Body of pancreas (tissue), 4 donors: Measurements from ENCODE around the gene MKRN3. TPM values are rescaled to one million over a fixed set of nuclear protein-coding genes. Genes with fewer than 3 reads are reported as not detected.
A peak's percentile ranks its signal among the peaks of the same experiment; 100 is the strongest.

ENCODE experiments used
- ATAC-seq: fragments of 150-250 bp; one replicate; pipeline ENCODE4 v1.9.1; 2016
- DNase-seq, 4 donors: peaks; one replicate each; pipeline ENCODE4 v3.0.0-alpha.2; 2019
- H3K27ac ChIP-seq, 4 donors: fragments of 200-600 bp; sonication (generic); 1 replicate in 3 of 4; 2 replicates in 1 of 4; pipeline versions ENCODE4 v1.5.1 to v1.6.1; 2016 to 2019; ENCODE audit warnings: mild to moderate bottlenecking in 1 of 4, mixed read lengths in 1 of 4, moderate library complexity in 1 of 4
- H3K27me3 ChIP-seq, 2 donors: fragments of 200-600 bp; sonication (generic); one replicate each; pipeline ENCODE4 v1.6.0; 2016; ENCODE audit warnings: mild to moderate bottlenecking in 1 of 2
- H3K36me3 ChIP-seq, 2 donors: fragments of 200-600 bp; sonication (generic); replicated peaks in 1 of 2; 2 replicates each; pipeline ENCODE4 v1.5.1; 2016; ENCODE audit warnings: low read depth in 2 of 2; ENCODE audit not compliant: insufficient read depth in 1 of 2
- H3K4me1 ChIP-seq: fragments of 200-600 bp; sonication (generic); one replicate; pipeline ENCODE4 v1.6.0; 2016
- H3K4me3 ChIP-seq, 2 donors: fragments of 200-600 bp; sonication (generic); 1 replicate in 1 of 2; 2 replicates in 1 of 2; pipeline ENCODE4 v1.5.1; 2016 to 2019
- H3K9me3 ChIP-seq, 3 donors: fragments of 200-600 bp; sonication (generic); 1 replicate in 2 of 3; 2 replicates in 1 of 3; pipeline ENCODE4 v1.5.1; 2016
- POLR2A ChIP-seq, 3 donors: fragments of 450-650 bp; IDR thresholded peaks; one replicate each; pipeline ENCODE4 v1.6.1; 2016; ENCODE audit warnings: antibody characterized with exemption in 3 of 3, mild to moderate bottlenecking in 2 of 3
- WGBS, 2 donors: methylation state at CpG; one replicate each; pipeline ENCODE4 v1.1.5; 2017; 5-methylcytosine and 5-hydroxymethylcytosine counted together
- intact Hi-C: fragments of 100-400 bp; cut with DNase I; formaldehyde crosslinking; loops from one replicate; pipeline ENCODE4 v1.15.1; 2023
- total RNA-seq, 2 donors: library from RNA; depleted of rRNA; stranded (reverse); fragments of >200 nt; gene quantifications; one replicate each; pipeline ENCODE4 v1.1.0, GENCODE V29; 2016
- TF ChIP-seq, protein P1 (sequence below), 7 experiments: fragments of 450-650 bp in 4 of 7; fragments of 200-600 bp in 3 of 7; sonication (generic) in 3 of 7; IDR thresholded peaks; one replicate each; pipeline ENCODE4 v1.5.1; 2016 to 2019; ENCODE audit warnings: antibody characterized with exemption in 7 of 7

Gene MKRN3
- total RNA-seq, 2 donors from 2014 or later = 0.26 TPM; not detected in 1

DNA sequence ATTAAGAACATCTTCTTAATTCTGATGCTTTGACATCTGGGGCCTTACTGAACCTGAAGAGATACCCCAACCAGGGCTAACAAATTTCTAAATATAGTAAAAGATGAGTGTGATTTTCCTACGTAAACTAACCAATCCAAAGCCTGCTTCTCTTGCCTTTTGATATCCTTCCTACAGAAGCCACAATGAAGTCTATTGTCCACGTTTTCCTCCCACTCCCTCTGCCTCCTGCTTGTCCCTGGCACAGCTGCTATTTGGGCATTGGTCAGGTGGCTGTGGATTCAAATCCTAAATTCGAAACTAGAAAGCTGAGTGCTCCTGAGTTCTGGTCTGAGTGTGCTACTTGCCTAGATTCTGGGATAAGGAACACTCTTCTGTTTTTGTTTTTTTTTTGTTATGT is 17.4 kb upstream of the MKRN3 start:
- H3K9me3 ChIP-seq = no peaks in the 10 kb centered on the region
- TF ChIP-seq, protein P1, sequence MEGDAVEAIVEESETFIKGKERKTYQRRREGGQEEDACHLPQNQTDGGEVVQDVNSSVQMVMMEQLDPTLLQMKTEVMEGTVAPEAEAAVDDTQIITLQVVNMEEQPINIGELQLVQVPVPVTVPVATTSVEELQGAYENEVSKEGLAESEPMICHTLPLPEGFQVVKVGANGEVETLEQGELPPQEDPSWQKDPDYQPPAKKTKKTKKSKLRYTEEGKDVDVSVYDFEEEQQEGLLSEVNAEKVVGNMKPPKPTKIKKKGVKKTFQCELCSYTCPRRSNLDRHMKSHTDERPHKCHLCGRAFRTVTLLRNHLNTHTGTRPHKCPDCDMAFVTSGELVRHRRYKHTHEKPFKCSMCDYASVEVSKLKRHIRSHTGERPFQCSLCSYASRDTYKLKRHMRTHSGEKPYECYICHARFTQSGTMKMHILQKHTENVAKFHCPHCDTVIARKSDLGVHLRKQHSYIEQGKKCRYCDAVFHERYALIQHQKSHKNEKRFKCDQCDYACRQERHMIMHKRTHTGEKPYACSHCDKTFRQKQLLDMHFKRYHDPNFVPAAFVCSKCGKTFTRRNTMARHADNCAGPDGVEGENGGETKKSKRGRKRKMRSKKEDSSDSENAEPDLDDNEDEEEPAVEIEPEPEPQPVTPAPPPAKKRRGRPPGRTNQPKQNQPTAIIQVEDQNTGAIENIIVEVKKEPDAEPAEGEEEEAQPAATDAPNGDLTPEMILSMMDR (IDR thresholded peaks at IDR 0.05) = no peak
- no peak for TF ChIP-seq POLR2A (IDR thresholded peaks at IDR 0.05)
- WGBS, 2 donors = 60 to 62% methylated on average over 3 of the region's 3 CpGs
- H3K27me3 ChIP-seq = no peaks in the 10 kb centered on the region
- no peaks in the 10 kb centered on the region for H3K4me1 ChIP-seq
- intact Hi-C loops = no loop called here
- H3K4me3 ChIP-seq = no peak overlapping the region
- H3K27ac ChIP-seq = no peak overlapping the region
- DNase-seq (no peak), ATAC-seq (no peak)
- no peaks in the 10 kb centered on the region for H3K36me3 ChIP-seq

DNA sequence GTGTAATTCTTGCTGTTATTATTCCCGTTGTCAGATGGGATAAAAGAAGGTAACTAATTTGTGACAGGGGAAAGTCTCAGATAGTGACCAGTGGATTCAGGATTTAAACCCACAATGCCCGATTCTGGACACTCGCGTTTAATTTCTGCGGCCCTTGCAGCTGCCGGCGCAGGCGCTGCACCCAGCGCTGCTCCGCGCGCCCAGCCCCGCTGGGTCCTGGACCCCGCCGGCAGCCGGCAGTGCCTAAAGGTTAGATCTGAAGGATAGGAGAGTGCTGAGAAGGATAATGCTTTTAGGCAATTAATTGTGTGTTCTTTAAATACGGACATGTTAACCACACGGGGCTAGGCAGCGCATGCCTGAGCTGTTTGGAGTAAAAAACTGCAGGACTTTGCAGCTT is 3.6 kb upstream of the MKRN3 start:
- intact Hi-C loops = no loop called here
- H3K4me1 ChIP-seq = no peaks in the 10 kb centered on the region
- no peak overlapping the region for H3K27ac ChIP-seq
- no peaks in the 10 kb centered on the region for H3K27me3 ChIP-seq
- DNase-seq (no peak), ATAC-seq (no peak)
- 60 to 81% methylated on average over 19 of the region's 19 CpGs for WGBS, 2 donors
- H3K9me3 ChIP-seq = no peaks in the 10 kb centered on the region
- no peaks in the 10 kb centered on the region for H3K36me3 ChIP-seq
- H3K4me3 ChIP-seq = no peak overlapping the region
- TF ChIP-seq, protein P1 (IDR thresholded peaks at IDR 0.05) = no peak
- no peak for TF ChIP-seq POLR2A (IDR thresholded peaks at IDR 0.05)

DNA sequence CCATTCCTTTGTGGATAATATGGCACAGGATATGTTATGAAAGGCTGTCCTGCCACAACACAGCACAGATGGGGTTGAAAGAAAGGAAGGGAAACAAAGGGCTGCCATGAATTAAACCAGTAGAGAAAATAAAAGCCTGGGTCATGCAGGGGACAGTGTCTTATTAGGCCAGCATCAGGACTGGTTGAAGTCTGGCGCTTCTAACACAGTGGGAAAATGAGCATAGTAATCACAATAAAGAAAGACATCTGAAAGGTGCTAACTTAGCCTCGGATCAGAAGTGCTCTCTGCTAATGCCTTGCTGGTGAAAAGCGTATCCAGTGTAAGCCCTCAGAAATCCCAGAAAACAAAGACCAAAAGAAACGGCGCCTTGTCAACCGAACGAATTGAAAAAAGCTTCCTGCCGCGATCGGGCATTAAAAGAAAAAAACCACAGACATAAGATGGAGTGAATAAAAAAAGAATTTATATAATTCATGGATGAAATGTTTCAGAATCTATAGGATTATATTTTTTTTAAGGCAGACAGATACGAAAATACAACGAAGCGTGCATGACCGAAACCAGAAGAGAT is 566 bp upstream of the MKRN3 start:
- Histone ChIP-seq H3K9me3 (no peaks in the 10 kb centered on the region), H3K36me3 (no peaks in the 10 kb centered on the region), H3K4me3 (no peak overlapping the region), H3K27ac (peak overlapping the region in 1 of 4 donors; percentile 55), H3K27me3 (no peaks in the 10 kb centered on the region), H3K4me1 (peaks cover 9% of the 10 kb centered on the region)
- intact Hi-C loops = no loop called here
- TF ChIP-seq POLR2A (IDR thresholded peaks at IDR 0.05) = no peak
- ATAC-seq = no peak
- DNase-seq = no peak
- WGBS, 2 donors = 93% methylated on average over 14 of the region's 14 CpGs

DNA sequence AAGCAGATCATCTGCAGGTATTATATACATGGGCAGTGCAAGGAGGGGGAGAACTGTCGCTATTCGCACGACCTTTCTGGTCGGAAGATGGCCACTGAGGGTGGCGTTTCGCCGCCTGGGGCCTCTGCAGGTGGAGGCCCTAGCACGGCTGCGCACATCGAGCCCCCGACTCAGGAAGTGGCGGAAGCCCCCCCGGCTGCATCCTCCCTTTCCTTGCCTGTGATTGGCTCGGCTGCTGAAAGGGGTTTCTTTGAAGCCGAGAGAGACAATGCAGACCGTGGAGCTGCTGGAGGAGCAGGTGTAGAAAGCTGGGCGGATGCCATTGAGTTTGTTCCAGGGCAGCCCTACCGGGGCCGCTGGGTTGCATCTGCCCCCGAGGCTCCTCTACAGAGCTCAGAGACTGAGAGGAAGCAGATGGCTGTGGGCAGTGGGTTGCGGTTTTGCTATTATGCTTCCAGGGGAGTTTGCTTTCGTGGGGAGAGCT is 639 bp downstream of the MKRN3 start:
- no peak for TF ChIP-seq POLR2A (IDR thresholded peaks at IDR 0.05)
- TF ChIP-seq, protein P1 (IDR thresholded peaks at IDR 0.05) = no peak
- Histone ChIP-seq H3K4me3 (no peak overlapping the region), H3K9me3 (no peaks in the 10 kb centered on the region), H3K27ac (peak overlapping the region in 1 of 4 donors; percentile 55), H3K36me3 (no peaks in the 10 kb centered on the region), H3K27me3 (no peaks in the 10 kb centered on the region), H3K4me1 (peaks cover 21% of the 10 kb centered on the region)
- WGBS, 2 donors = 85 to 89% methylated on average over 18 to 22 of the region's 22 CpGs
- intact Hi-C loops = no loop called here
- DNase-seq (no peak), ATAC-seq (no peak)

DNA sequence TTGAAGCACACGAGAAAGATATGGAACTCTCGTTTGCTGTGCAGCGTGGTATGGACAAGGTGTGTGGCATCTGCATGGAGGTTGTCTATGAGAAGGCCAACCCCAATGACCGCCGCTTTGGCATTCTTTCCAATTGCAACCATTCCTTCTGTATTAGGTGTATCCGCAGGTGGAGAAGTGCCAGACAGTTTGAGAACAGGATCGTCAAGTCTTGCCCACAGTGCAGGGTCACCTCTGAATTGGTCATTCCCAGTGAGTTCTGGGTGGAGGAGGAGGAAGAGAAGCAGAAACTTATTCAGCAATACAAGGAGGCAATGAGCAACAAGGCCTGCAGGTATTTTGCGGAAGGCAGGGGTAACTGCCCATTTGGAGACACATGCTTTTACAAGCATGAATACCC is 1.2 kb downstream of the MKRN3 start:
- no peak for ATAC-seq
- H3K27me3 ChIP-seq = no peaks in the 10 kb centered on the region
- no peak overlapping the region for H3K4me3 ChIP-seq
- no peaks in the 10 kb centered on the region for H3K9me3 ChIP-seq
- TF ChIP-seq, protein P1 (IDR thresholded peaks at IDR 0.05) = no peak
- no peak for TF ChIP-seq POLR2A (IDR thresholded peaks at IDR 0.05)
- H3K36me3 ChIP-seq = no peaks in the 10 kb centered on the region
- DNase-seq = no peak
- peaks cover 21% of the 10 kb centered on the region for H3K4me1 ChIP-seq
- no peak overlapping the region for H3K27ac ChIP-seq
- intact Hi-C loops = no loop called here
- WGBS, 2 donors = 89 to 94% methylated on average over 8 of the region's 8 CpGs
